C1 segment of cervical spinal cord (tissue), 14 donors: ENCODE data around the gene DLL3.
A peak's percentile ranks its signal among the peaks of the same experiment; 100 is the strongest.
"Not testable (repeated sequence)": the region's sequence is repeated elsewhere in the genome, so short reads cannot be mapped to it uniquely, and the experiment has no call there.

ENCODE experiments used
- DNase-seq, 14 donors: peaks; one replicate each; lab custom pipeline; 2025; lab: John Stamatoyannopoulos, UW

The DLL3 gene, protein sequence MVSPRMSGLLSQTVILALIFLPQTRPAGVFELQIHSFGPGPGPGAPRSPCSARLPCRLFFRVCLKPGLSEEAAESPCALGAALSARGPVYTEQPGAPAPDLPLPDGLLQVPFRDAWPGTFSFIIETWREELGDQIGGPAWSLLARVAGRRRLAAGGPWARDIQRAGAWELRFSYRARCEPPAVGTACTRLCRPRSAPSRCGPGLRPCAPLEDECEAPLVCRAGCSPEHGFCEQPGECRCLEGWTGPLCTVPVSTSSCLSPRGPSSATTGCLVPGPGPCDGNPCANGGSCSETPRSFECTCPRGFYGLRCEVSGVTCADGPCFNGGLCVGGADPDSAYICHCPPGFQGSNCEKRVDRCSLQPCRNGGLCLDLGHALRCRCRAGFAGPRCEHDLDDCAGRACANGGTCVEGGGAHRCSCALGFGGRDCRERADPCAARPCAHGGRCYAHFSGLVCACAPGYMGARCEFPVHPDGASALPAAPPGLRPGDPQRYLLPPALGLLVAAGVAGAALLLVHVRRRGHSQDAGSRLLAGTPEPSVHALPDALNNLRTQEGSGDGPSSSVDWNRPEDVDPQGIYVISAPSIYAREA

DNA sequence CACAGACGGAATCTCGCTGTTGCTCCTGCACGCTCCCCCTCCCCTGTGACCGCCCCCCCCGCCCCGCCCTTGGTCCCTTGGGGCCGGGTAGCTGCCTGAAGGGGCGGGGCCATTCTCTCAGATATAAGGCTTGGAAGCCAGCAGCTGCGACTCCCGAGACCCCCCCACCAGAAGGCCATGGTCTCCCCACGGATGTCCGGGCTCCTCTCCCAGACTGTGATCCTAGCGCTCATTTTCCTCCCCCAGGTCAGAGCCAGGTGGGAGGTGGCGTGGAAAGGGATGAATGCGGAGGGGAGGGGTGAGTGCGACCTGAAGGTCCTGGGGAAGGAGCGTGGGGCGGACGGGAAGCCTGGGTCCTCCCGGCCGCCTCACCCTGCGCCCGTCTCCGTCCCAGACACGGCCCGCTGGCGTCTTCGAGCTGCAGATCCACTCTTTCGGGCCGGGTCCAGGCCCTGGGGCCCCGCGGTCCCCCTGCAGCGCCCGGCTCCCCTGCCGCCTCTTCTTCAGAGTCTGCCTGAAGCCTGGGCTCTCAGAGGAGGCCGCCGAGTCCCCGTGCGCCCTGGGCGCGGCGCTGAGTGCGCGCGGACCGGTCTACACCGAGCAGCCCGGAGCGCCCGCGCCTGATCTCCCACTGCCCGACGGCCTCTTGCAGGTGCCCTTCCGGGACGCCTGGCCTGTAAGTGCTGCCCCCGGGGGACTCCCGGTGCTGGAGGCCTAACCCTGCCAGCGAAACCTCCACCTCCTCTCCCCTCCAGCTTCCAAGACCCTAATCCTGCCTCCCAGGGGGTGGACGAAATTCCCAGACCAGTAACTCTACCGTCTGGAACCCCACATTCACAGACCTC is at the start of gene DLL3:
DLL3 (plus strand) TSS at position 150 of the 845 bp plus-strand sequence; CDS start at position 178, 28 bp downstream.
- DNase-seq: no peak

DNA sequence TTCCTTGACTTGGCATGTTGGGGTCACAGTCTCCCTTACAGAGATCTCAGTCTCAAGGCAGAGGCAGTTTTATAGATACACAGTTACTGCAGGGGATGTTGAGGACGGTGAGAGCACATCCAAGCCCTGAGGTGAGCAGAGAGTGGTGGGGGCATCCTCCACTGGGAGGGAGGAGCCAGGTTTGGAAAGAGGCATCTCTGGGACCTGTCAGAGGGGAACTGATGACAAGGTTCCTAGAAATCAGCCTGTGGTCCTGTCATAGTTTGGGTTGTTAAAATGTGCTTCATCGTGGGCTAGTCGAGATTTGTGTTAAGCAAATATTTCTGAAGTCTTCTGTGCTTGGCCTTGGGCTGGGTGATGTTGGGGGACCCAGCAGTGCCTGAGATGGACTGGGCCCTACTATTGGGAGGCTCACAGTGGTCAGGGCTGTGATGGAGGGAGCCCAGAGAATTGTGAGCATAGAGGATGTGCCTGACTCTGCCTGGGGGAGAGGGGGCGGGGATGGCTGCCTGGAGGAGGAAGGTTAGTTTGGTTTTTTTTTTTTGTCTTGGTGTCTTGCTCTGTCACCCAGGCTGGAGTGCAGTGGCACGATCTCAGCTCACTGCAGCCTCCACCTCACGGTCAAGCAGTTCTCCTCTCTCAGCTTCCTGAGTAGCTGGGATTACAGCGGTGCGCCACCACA is 49.5 kb upstream of the DLL3 start:
- DNase-seq: no peak

DNA sequence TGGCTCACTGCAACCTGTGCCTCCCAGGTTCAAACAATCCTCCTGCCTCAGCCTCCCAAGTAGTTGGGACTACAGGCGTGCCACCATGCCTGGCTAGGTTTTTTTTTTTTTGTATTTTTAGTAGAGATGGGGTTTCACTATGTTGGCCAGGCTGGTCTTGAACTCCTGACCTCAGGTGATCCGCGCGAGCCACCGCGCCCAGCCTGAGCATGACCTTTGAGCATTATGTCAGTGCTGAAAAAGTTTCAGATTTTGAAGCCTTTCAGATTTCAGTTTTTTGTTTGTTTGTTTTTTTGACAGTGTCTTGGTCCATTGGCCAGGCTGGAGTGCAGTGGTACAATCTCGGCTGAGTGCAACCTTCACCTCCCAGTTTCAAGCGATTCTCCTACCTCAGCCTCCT is 47.5 kb upstream of the DLL3 start:
- not testable (repeated sequence) for DNase-seq

DNA sequence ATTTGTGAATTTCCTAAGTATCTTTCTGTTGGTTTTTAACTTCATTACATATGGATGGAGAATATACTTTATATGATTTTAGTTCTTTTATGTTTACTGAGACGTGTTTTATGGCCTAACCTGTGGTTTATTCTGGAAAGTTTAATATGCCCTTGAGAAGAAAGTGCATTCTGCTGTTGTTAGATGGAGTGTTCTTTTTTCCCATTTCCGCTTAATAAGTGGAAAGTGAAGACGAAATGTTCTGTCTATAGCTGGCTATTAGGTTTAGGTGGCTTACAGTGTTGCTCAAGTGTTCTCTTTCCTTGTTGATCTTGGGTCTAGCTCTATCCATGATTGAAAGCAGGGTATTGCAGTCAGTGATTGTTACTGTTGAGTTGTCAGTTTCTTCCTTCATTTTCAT is 35.3 kb upstream of the DLL3 start:
- DNase-seq: no peak

DNA sequence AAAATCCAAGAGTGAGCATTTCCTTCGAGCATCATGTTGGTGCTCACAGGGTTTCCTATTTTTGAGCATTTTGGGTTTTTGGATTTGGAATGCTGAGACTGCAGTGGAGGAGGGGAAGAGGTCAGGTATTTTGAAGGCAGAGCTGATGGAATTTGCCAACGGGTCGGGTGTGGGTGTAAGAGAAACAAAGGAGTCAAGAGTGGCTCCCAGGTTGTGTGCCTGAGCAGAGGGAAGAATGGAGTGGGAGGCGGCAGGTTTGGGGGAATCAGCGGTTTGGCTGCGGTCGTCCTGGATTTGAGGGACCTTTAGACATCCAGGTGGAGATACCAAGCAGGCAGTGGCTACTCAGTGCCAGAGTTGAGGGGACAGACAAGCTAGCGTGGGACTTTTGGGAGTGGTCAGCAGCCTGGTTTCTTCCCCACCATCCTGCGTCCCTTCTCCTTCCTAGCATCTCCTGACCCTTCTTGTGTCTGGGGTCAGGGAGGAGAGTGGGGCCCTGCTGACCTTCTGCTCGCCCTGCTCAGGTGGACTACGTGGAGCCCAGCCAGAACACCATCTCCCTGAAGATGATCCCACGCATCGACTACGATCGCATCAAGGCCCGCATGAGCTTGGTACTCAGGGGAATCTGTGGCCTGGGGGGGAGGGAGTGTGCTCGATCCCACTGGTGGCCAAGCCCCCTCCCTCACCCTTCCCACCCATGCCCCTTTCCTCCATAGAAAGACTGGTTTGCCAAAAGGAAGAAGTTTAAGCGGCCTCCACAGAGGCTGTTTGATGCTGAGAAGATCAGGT is 32.6 kb upstream of the DLL3 start:
- DNase-seq: no peak

DNA sequence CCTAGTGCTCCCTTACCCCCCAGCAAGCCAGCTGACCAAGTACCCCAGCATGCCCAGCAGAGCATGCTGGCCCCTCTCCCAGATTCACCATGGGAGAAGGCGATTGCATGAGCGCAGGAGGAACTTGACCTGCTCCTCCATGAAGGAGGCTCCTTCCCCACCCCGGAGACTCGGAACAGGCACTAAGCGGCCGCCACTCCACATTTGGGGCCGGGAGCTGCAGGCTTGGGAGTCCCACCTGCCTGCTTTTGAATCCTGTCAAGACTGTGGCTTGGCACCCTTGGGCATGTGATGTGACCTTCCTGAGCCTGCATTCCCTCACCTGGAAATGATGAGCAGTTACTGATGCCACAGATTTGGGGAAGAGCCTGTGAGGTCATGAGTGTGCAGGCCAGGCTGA is 30.8 kb upstream of the DLL3 start:
- no peak for DNase-seq

DNA sequence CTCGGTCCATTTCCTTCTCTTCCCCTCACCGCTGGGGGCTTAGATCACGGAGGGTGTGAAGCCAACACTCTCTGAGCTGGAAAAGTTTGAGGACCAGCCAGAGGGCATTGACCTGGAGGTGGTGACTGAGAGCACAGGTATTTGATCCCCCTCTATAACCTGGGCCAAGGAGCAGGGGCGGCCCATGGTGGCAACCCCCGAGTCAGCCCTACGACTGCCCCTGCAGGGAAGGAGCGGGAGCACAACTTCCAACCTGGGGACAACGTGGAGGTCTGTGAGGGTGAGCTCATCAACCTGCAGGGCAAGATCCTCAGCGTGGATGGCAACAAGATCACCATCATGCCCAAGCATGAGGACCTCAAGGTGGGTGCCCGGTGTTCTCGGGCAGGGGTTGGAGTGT is 29.7 kb upstream of the DLL3 start:
- DNase-seq: no peak

DNA sequence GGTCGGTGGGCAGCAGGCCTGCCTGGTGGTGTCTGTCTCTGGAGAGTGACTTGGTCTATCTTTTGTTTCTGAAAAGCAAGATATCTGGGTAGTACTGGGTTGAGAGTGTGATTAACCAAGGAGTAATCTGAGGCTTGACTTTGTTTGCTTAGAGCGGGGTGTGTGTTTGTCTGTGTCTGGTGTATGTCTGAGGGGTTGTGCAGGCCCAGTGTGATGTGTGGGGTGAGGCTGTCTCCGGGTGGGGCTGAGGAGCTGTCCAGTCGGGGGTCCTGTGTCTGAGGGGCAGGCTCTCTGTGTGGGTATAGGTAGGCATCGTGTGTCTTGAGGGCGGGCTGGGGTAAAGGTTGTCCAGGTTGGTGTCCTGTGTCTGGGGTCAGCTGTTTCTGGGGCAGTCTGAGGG is 29.2 kb upstream of the DLL3 start:
- DNase-seq: no peak

DNA sequence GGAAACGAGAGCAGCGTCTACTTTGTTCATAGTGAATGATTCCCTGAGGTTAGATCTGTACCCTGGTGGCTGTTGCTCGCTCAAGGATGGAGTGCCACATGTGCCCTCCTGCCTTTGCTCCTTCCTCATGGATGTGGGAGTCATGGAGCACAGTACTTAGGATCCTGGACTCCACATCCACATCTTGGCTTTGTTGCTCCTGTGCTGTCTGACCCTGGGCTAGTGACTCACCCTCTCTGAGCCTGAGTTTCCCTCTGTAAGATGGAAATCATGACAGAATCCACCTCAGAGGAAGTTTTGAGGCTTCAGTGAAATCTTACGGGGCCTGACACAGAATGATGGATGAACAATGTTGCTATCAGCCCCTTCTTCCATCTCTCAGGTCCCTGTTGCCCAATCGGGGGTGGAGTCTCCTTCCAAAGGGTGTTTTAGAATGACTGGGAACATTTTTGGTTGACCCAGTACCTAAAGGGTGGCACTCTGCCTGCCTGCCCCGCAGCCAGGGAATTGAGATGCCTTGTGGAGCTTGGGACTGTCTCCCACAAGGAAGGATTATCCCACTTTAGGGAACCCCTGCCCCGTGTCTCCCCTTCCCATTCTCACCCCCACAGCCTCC is 27.9 kb upstream of the DLL3 start:
- DNase-seq: no peak

DNA sequence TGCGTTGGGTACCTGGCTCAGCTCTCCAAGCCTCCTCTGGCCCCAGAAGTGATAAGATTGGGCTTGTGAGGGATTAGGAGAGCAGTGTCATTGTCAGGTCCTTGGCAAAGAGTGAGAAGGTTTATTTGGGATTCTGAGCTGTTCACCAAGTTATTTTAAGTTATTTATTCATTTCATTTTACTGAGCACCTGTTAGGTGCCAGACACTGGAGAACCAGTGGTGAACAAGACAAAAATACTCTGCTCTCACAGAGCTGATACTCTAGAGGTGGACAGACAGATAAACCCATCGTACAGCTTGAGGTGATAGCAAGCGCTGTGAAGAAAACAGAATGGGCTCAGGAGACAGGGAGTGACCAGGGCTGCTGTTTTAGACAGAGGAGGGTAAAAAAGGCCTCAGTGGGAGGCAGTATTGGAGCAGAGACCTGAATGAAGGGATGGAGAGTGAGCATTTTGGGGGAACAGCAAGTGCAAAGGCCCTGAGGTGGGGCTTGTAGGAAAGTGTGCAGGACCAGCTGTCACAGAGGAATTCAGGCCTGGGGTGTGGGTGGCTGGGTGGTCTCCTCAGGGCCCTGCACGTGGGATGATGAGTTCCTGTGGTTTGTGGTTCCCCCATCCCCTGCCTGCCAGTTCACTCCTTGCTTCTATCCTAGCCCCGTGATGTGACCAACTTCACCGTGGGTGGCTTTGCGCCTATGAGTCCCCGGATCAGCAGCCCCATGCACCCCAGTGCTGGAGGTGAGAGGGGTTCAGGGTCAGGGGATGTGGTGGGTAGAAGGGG is 26.8 kb upstream of the DLL3 start:
- DNase-seq: no peak

DNA sequence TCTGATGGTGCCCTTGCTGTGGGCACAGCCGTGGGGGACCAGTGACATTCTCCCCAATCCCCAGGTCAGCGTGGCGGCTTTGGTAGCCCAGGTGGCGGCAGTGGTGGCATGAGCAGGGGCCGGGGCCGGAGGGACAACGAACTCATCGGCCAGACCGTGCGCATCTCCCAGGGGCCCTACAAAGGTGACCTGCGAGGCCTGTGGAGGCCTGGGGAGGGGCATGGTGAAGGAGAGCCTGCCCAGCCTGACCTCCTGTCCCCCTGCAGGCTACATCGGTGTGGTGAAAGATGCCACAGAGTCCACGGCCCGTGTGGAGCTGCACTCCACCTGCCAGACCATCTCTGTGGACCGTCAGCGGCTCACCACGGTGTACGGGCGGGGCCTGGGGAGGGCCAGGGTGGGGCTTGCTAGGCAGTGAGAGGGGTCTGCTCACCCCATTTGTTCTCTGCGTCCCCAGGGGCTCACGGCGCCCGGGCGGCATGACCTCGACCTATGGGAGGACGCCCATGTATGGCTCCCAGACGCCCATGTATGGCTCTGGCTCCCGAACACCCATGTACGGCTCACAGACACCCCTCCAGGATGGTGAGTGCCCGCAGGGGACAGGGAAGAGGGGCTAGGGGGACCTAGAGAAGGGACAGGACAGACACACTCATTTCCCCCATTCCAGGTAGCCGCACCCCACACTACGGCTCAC is 25.9 kb upstream of the DLL3 start:
- no peak for DNase-seq

DNA sequence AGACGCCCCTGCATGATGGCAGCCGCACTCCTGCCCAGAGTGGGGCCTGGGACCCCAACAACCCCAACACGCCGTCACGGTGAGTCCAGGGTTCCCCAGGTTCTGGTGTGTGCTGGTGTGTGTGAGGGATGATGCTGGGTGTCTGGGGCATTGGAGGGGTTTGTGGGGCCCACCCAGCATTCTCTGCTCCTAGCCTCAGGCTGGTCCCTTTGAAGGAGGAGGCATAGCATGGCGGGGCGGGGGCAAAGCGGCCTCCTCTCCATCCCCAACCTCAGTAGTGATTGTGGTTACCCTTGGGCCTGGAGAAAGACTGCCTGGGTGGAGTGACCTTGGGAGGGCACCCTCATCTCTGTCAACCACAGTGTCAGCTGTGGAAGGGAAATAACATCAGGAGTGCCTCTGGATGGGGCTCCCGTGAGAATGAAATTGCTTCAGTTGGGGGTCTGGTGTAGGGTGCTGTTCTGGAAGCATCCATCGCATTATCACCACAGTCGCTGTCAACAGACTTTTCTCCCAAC is 25.2 kb upstream of the DLL3 start:
- no peak for DNase-seq

DNA sequence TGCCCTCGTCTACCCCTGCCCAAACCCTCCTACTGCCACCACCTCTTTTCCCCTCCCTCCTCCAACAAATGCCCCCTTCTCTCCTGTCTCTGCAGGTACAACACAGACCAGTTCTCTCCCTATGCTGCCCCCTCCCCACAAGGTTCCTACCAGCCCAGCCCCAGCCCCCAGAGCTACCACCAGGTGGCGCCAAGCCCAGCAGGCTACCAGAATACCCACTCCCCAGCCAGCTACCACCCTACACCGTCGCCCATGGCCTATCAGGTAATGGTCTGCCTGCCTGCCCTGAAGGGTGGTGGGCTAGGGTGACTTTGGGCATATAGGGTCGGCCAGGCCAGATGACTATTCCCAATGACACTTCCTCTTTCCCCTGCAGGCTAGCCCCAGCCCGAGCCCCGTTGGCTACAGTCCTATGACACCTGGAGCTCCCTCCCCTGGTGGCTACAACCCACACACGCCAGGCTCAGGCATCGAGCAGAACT is 24.6 kb upstream of the DLL3 start:
- DNase-seq: peak in 7 of 14 donors; percentile 0 to 33 (median 8)

DNA sequence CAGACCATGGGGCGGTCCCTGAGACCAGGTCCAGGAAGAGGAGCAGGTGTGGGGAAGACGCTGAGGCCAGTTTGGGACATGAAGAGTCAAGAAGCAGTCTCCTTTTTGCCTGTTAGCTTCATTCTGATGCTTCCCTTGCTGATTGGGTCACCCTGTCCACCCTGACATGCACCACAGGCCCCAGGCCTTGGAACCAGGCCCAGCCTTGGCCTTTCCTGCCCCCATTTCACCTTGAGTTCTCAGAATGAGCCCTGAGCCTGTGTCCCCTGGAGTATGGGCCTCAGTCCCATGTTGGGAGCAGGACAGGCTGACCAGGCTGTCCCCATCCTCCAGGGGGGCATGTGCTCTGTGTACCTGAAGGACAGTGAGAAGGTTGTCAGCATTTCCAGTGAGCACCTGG is 23.0 kb upstream of the DLL3 start:
- DNase-seq: no peak

DNA sequence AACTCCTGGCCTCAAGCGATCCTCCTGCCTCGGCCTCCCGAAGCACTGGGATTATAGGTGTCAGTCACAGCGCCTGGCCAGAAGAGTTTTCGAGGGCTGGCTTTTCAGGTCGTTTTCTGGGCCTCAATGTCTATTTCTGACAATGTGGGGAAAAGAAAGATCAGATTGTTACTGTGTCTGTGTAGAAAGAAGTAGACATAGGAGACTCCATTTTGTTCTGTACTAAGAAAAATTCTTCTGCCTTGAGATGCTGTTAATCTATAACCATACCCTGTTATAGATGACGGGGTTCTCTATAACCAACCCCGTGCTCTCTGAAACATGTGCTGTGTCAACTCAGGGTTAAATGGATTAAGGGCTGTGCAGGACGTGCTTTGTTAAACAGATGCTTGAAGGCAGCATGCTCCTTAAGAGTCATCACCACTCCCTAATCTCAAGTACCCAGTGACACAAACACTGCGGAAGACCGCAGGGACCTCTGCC is 19.4 kb upstream of the DLL3 start:
- DNase-seq: not testable (repeated sequence)

DNA sequence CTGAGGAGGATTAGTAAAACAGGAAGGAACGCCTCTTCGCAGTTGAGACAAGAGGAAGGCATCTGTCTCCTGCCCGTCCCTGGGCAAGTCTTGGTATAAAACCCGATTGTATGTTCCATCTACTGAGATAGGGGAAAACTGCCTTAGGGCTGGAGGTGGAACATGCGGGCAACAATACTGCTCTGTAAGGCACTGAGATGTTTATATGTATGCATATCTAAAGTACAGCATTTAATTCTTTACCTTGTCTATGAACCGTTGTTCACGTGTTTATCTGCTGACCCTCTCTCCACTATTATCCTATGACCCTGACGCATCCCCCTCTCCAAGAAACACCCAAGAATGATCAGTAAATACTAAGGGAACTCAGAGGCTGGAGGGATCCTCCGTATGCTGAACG is 18.8 kb upstream of the DLL3 start:
- no peak for DNase-seq

DNA sequence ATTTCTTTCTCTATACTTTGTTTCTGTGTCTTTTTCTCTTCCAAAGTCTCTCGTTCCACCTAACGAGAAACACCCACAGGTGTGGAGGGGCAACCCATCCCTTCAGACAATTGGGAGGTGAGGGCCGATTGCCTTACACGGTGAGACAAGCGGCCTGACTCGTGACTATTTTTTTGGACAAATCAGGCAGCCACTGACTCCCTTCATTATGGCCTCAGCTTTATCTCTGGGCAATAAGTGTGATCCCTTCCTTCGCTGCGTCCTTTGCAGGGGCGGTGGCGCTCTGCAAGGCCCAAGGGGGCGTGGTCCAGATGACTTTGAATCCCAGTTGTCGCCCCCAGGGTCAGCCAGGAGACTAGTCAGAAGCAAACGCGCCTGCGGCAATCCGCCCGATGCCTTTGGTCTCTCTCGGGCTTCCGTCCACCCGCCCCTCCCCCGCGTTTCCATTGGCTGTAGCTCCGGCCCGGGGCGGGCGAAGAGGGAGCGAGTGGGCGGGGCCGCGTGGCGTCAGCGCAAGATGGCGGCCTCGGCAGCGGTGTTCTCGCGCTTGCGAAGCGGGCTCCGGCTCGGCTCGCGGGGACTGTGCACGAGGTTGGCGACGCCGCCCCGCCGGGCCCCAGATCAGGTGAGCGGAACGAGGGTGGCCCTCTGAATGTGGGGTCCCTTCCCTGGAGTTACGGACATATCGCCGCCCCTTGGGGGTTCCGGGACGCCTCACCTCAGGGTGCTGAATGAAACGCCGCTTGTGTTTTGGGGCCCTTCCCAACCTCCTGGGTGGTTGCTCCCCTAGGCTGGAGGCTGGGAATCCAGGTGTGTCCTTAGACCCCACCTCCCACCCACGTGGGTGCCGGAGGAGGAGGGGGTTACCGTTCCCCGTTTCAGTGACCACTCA is 18.2 kb upstream of the DLL3 start, which contains the start of gene TIMM50:
TIMM50 (plus strand) TSS at position 502 of the 892 bp plus-strand sequence; CDS start at position 518, 16 bp downstream.
- peak; percentile 69 to 97 (median 92) for DNase-seq

DNA sequence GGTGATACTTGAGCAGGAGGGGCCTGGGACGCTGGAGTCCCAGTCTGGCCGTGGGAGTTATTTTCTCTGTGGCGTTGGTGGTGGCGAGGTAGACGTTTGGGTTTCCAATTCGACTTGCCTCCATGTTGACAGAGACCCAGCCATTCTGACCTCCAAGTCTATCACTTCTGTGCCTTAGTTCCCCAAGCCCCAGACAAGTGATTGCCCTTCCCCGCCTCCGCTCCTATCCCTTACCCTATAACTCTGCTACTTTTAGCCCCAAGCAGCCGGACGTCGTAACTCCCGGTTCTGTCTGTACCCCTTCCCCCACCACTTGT is 17.6 kb upstream of the DLL3 start:
- DNase-seq: no peak
